NT2/D1 (cell line): ENCODE results near the gene IFIT1.
"Not testable (repeated sequence)": the region's sequence is repeated elsewhere in the genome, so short reads cannot be mapped to it uniquely, and the experiment has no call there.

ENCODE experiments used
- SUZ12 ChIP-seq: IDR thresholded peaks from 2 replicates; pipeline ENCODE4 v1.6.1; 2011; ENCODE audit not compliant: insufficient read length, insufficient read depth; ENCODE audit errors: extremely low read depth
- ZNF274 ChIP-seq: IDR thresholded peaks from 2 replicates; pipeline ENCODE4 v1.6.1; 2011; ENCODE audit warnings: mild to moderate bottlenecking, low read depth, low read length

DNA sequence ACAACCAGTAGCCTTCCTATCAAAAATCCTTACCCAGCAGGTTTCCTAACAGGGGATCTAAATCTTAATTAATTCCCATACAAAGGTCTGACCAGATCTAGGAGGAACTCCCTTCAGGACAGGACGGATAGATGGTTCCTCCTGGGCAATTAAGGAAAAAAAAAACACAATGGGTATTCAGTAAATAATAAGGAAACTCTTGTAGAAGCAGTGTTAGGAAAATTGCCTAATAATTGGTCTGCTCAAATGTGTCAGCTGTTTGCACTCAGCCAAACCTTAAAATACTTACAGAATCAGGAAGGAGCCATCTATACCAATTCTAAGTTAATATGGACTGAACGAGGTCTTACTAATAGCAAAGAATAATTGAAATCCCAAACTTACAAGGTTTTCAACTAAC lies 18.7 kb downstream of the IFIT1 start:
- TF ChIP-seq ZNF274, SUZ12: not testable (repeated sequence)
